Right lobe of liver (tissue), 4 donors: ENCODE data around the gene AKAP4.

Experiments used
- POLR2A ChIP-seq: fragments of 450-650 bp; IDR thresholded peaks from one replicate; pipeline ENCODE4 v1.6.1; 2017; ENCODE audit warnings: antibody characterized with exemption, mild to moderate bottlenecking
- TF ChIP-seq, protein P1 (sequence below), 4 donors: fragments of 200-600 bp in 3 of 4; fragments of 450-650 bp in 1 of 4; IDR thresholded peaks; one replicate each; pipeline versions ENCODE4 v1.5.1 to v1.8.0; 2016 to 2022; ENCODE audit warnings: antibody characterized with exemption in 4 of 4, mild to moderate bottlenecking in 2 of 4
- donor health status: DM: no; HTN: no; CAD: no.
- donor health status: DM: no; HTN: no; CAD: no.
- donor health status: DM: no; HTN: yes; CAD: no.

DNA sequence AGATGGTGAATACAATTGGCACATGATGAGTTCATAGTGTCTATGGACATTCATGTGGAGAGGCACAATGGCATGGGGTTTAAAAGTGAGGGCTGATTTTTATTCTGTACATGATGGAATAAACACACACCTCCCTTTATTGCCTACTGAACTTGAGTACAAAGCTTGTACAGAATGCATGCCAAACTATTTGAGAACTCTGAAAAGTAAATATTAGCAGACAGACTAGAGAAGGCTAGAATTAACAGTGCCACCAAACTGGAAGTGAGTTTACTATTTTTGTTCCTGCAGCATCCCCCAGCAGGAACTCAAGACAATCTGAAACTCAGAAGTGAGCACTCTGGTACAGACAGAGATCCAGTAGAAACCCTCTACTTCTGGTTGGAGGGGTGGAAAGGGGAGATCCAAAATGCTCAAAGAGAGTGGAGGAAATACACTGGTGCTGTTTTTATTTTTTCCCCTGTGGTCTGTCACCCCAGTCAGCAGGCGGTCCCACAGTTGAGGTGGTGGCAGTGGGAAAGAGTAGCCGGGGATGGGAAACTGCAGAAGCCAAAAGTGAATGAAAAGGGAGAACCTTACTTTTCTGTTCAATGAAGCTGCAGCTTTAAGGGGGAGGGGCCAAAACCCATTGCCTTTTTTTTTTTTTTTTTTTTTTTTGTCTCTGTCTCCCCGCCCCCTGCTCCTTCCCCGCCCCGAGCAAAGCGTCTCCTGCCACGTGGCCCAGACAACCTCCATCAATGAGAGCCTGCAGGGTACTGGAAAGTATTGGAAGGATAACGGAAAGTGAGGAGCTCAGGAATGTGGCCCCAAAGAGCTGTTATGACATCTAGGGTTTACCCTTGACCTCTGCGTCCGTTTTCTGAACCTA, 20.5 kb downstream of the AKAP4 start:
- TF ChIP-seq, protein P1, sequence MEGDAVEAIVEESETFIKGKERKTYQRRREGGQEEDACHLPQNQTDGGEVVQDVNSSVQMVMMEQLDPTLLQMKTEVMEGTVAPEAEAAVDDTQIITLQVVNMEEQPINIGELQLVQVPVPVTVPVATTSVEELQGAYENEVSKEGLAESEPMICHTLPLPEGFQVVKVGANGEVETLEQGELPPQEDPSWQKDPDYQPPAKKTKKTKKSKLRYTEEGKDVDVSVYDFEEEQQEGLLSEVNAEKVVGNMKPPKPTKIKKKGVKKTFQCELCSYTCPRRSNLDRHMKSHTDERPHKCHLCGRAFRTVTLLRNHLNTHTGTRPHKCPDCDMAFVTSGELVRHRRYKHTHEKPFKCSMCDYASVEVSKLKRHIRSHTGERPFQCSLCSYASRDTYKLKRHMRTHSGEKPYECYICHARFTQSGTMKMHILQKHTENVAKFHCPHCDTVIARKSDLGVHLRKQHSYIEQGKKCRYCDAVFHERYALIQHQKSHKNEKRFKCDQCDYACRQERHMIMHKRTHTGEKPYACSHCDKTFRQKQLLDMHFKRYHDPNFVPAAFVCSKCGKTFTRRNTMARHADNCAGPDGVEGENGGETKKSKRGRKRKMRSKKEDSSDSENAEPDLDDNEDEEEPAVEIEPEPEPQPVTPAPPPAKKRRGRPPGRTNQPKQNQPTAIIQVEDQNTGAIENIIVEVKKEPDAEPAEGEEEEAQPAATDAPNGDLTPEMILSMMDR (IDR thresholded peaks at IDR 0.05), result no peak
- no peak for TF ChIP-seq POLR2A
